ENCODE measurements around the gene IFT27. TPM values are rescaled to one million over a fixed set of nuclear protein-coding genes. Genes with fewer than 3 reads are reported as not detected.
A peak's percentile ranks its signal among the peaks of the same experiment; 100 is the strongest.

Gene IFT27
- total RNA-seq, 1 donor from 2014 or later, result 31.7 TPM

- Mint-ChIP-seq H3K4me1 (peaks cover 3% of the 10 kb centered on the region), H3K27me3 (ENCODE audit: insufficient read depth, low read depth) (peaks cover 17% of the 10 kb centered on the region), H3K27ac (peak overlapping the region; percentile 18), H3K4me3 (peak overlapping the region; percentile 13), H3K9me3 (peaks cover 4% of the 10 kb centered on the region), H3K36me3 (no peaks in the 10 kb centered on the region)
- Histone ChIP-seq H3K27ac (no peak overlapping the region), H3K27me3 (no peaks in the 10 kb centered on the region), H3K36me3 (no peaks in the 10 kb centered on the region), H3K4me1 (no peaks in the 10 kb centered on the region), H4K20me1 (ENCODE audit: low read depth) (no peaks in the 10 kb centered on the region), H3K79me2 (ENCODE audit: low read depth) (no peaks in the 10 kb centered on the region), H3K4me3 (no peak overlapping the region), H3F3A (ENCODE audit: low read depth) (no peaks in the 10 kb centered on the region), H3K9ac (no peak overlapping the region), H2AFZ (replicated peaks) (no peak overlapping the region), H3K9me3 (ENCODE audit: low read depth) (no peaks in the 10 kb centered on the region), H3K4me2 (no peak overlapping the region)
- DNase-seq (ENCODE audit: low spot score), result no peak
- no peak for TF ChIP-seq CTCF (IDR thresholded peaks at IDR 0.05)
- TF ChIP-seq EZH2phosphoT487 (IDR thresholded peaks at IDR 0.05), result no peak
- no peak for TF ChIP-seq EZH2 (IDR thresholded peaks at IDR 0.05)
These were observed 32.1 kb downstream of the IFT27 start for GRCh38 chr22:36743591-36744412.

GRCh38 chr22:36743011-36743410 is 32.9 kb downstream of the IFT27 start:
- Histone ChIP-seq H3K4me1 (no peaks in the 10 kb centered on the region), H3K27ac (no peak overlapping the region), H3K79me2 (ENCODE audit: low read depth) (no peaks in the 10 kb centered on the region), H3K36me3 (no peaks in the 10 kb centered on the region), H3K4me3 (no peak overlapping the region), H3F3A (ENCODE audit: low read depth) (no peaks in the 10 kb centered on the region), H4K20me1 (ENCODE audit: low read depth) (no peaks in the 10 kb centered on the region), H2AFZ (replicated peaks) (no peak overlapping the region), H3K9ac (no peak overlapping the region), H3K9me3 (ENCODE audit: low read depth) (no peaks in the 10 kb centered on the region), H3K4me2 (no peak overlapping the region), H3K27me3 (no peaks in the 10 kb centered on the region)
- no peak for DNase-seq (ENCODE audit: low spot score)
- Mint-ChIP-seq H3K27me3 (ENCODE audit: insufficient read depth, low read depth) (peaks cover 17% of the 10 kb centered on the region), H3K36me3 (no peaks in the 10 kb centered on the region), H3K9me3 (peaks cover 4% of the 10 kb centered on the region), H3K4me1 (peaks cover 3% of the 10 kb centered on the region), H3K27ac (no peak overlapping the region), H3K4me3 (no peak overlapping the region)
- no peak for TF ChIP-seq CTCF (IDR thresholded peaks at IDR 0.05)
- TF ChIP-seq EZH2phosphoT487 (IDR thresholded peaks at IDR 0.05), result no peak
- no peak for TF ChIP-seq EZH2 (IDR thresholded peaks at IDR 0.05)

- Histone ChIP-seq H3K4me3 (no peak overlapping the region), H4K20me1 (ENCODE audit: low read depth) (no peaks in the 10 kb centered on the region), H3K27me3 (no peaks in the 10 kb centered on the region), H3K4me2 (no peak overlapping the region), H3F3A (ENCODE audit: low read depth) (no peaks in the 10 kb centered on the region), H3K9me3 (ENCODE audit: low read depth) (no peaks in the 10 kb centered on the region), H3K79me2 (ENCODE audit: low read depth) (no peaks in the 10 kb centered on the region), H3K36me3 (no peaks in the 10 kb centered on the region), H3K4me1 (no peaks in the 10 kb centered on the region), H2AFZ (replicated peaks) (no peak overlapping the region), H3K27ac (no peak overlapping the region), H3K9ac (no peak overlapping the region)
- Mint-ChIP-seq H3K9me3 (peaks cover 4% of the 10 kb centered on the region), H3K36me3 (no peaks in the 10 kb centered on the region), H3K27me3 (ENCODE audit: insufficient read depth, low read depth) (peaks cover 21% of the 10 kb centered on the region), H3K4me3 (no peak overlapping the region), H3K4me1 (peaks cover 3% of the 10 kb centered on the region), H3K27ac (no peak overlapping the region)
- DNase-seq (ENCODE audit: low spot score), result no peak
- TF ChIP-seq EZH2 (IDR thresholded peaks at IDR 0.05) (no peak), CTCF (IDR thresholded peaks at IDR 0.05) (no peak), EZH2phosphoT487 (IDR thresholded peaks at IDR 0.05) (no peak)
These were observed 34.0 kb downstream of the IFT27 start for GRCh38 chr22:36741968-36742367.

Data from neural progenitor cell (in vitro differentiated cells).